ACHN (cell line): Measurements from ENCODE around the gene RAD51B.

Experiments used
- DNase-seq: peaks from one replicate; pipeline ENCODE4 v3.0.0-alpha.2; 2015
- in situ Hi-C: cut with HindIII; loops from 2 replicates; pipeline ENCODE4 v1.10.0; 2017; ENCODE audit warnings: low sequenced_read_pairs, low pct_ligation_motif_present, low pct_unique_long_range_greater_than_20kb

The RAD51B gene

GRCh38 chr14:68562911-68563250 is 743.3 kb downstream of the RAD51B start:
- no peak for DNase-seq
- in situ Hi-C loops, result no loop called here

GRCh38 chr14:68563251-68564131 is 743.9 kb downstream of the RAD51B start:
- DNase-seq, result no peak
- in situ Hi-C loops, result no loop called here

GRCh38 chr14:68564191-68564825 is 744.7 kb downstream of the RAD51B start:
- DNase-seq, result no peak

GRCh38 chr14:68564826-68565759 is 745.5 kb downstream of the RAD51B start:
- no peak for DNase-seq
- in situ Hi-C loops, result no loop called here

More at GRCh38 chr14:68564191-68564825, 744.7 kb downstream of the RAD51B start:
- in situ Hi-C loops, result no loop called here

GRCh38 chr14:68566075-68566474 is 746.5 kb downstream of the RAD51B start:
- in situ Hi-C loops, result no loop called here
- no peak for DNase-seq

- DNase-seq, result no peak
- in situ Hi-C loops, result no loop called here
Observed at GRCh38 chr14:68568907-68569897, 749.6 kb downstream of the RAD51B start.

- DNase-seq, result no peak
- in situ Hi-C loops, result no loop called here
Observed at GRCh38 chr14:68569970-68570409, 750.4 kb downstream of the RAD51B start.

GRCh38 chr14:68571114-68571591 is 751.6 kb downstream of the RAD51B start:
- in situ Hi-C loops, result no loop called here
- DNase-seq, result no peak

- in situ Hi-C loops, result no loop called here
- no peak for DNase-seq
Observed at GRCh38 chr14:68571928-68572525, 752.4 kb downstream of the RAD51B start.

GRCh38 chr14:68573126-68573525 is 753.5 kb downstream of the RAD51B start:
- in situ Hi-C loops, result no loop called here
- DNase-seq, result no peak

- in situ Hi-C loops, result no loop called here
- DNase-seq, result no peak
Observed at GRCh38 chr14:68573722-68574121, 754.1 kb downstream of the RAD51B start.

GRCh38 chr14:68574461-68574860 is 754.9 kb downstream of the RAD51B start:
- in situ Hi-C loops, result no loop called here
- DNase-seq, result no peak

GRCh38 chr14:68574906-68575305 is 755.3 kb downstream of the RAD51B start:
- in situ Hi-C loops, result no loop called here
- no peak for DNase-seq

- in situ Hi-C loops, result no loop called here
- no peak for DNase-seq
Observed at GRCh38 chr14:68575426-68575825, 755.8 kb downstream of the RAD51B start.

- in situ Hi-C loops, result no loop called here
- peak; percentile 14 for DNase-seq
Observed at GRCh38 chr14:68576031-68576430, 756.5 kb downstream of the RAD51B start.

GRCh38 chr14:68576496-68577244 is 757.1 kb downstream of the RAD51B start:
- DNase-seq, result peak; percentile 50
- in situ Hi-C loops, result no loop called here
